A549 (cell line): ENCODE data around the gene KDM6A.

Source experiments
- CBX8 ChIP-seq: fragments of 200-600 bp; sonication (generic); IDR thresholded peaks from 2 replicates; pipeline ENCODE4 v1.6.1; 2016
- HEYL ChIP-seq: fragments of 250-450 bp; sonication (Bioruptor Pico); IDR thresholded peaks from 2 replicates; pipeline ENCODE4 v1.8.0; 2021; ENCODE audit warnings: mild to moderate bottlenecking, moderate library complexity
- POLR2A ChIP-seq: IDR thresholded peaks from 2 replicates; pipeline ENCODE4 v1.6.1; 2012; ENCODE audit warnings: mild to moderate bottlenecking, low read length
- TF ChIP-seq, protein P1 (sequence below): fragments of >200 bp; sonication (Bioruptor Twin); formaldehyde crosslinking; IDR thresholded peaks from 3 replicates; pipeline ENCODE4 v1.5.1; 2016
- TF ChIP-seq, protein P2 (sequence below): fragments of 450-650 bp; IDR thresholded peaks from 2 replicates; pipeline ENCODE4 v1.6.1; 2014; ENCODE audit warnings: antibody characterized with exemption

DNA sequence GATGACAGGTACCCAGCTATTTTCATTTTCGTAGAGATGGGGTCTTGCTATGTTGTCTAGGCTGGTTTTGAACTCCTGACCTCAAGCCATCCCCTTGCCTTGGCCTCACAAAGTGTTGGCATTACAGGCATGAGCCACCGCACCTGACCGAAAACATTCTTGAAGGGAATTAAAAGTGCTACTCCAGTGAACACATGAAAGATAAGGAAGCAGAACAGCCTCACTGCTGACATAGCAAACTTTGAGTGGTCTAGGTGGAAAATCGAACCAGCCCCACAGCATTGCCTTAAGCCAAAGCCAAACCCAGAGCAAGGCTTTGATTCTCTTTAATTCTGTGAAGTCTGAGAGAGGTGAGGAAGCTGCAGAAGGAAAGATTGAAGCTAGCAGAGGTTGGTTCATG is 65.1 kb downstream of the KDM6A start:
- TF ChIP-seq, protein P1, sequence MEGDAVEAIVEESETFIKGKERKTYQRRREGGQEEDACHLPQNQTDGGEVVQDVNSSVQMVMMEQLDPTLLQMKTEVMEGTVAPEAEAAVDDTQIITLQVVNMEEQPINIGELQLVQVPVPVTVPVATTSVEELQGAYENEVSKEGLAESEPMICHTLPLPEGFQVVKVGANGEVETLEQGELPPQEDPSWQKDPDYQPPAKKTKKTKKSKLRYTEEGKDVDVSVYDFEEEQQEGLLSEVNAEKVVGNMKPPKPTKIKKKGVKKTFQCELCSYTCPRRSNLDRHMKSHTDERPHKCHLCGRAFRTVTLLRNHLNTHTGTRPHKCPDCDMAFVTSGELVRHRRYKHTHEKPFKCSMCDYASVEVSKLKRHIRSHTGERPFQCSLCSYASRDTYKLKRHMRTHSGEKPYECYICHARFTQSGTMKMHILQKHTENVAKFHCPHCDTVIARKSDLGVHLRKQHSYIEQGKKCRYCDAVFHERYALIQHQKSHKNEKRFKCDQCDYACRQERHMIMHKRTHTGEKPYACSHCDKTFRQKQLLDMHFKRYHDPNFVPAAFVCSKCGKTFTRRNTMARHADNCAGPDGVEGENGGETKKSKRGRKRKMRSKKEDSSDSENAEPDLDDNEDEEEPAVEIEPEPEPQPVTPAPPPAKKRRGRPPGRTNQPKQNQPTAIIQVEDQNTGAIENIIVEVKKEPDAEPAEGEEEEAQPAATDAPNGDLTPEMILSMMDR, result no peak
- TF ChIP-seq HEYL, result no peak
- no peak for TF ChIP-seq POLR2A
- no peak for TF ChIP-seq CBX8
- TF ChIP-seq, protein P2, sequence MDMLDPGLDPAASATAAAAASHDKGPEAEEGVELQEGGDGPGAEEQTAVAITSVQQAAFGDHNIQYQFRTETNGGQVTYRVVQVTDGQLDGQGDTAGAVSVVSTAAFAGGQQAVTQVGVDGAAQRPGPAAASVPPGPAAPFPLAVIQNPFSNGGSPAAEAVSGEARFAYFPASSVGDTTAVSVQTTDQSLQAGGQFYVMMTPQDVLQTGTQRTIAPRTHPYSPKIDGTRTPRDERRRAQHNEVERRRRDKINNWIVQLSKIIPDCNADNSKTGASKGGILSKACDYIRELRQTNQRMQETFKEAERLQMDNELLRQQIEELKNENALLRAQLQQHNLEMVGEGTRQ, result no peak
